HG03103 (cell line): ENCODE results near the gene CLSTN2.

Experiments
- ATAC-seq: cut with Tn5 transposase; IDR thresholded peaks from one replicate; pipeline ENCODE4 v1.9.1; 2021; ENCODE audit warnings: low read depth; ENCODE audit not compliant: unreplicated experiment

The CLSTN2 gene

GRCh38 chr3:139935016-139935865, at the start of gene CLSTN2:
TSS of gene CLSTN2 (plus strand) at chr3:139935185.
- peak; percentile 52 for ATAC-seq

- ATAC-seq, result no peak
Measured at GRCh38 chr3:139887431-139887830, 47.6 kb upstream of the CLSTN2 start.

- ATAC-seq, result no peak
Measured at GRCh38 chr3:139888561-139889140, 46.3 kb upstream of the CLSTN2 start.

GRCh38 chr3:139893267-139893962, 41.6 kb upstream of the CLSTN2 start:
- ATAC-seq, result no peak

- ATAC-seq, result no peak
Measured at GRCh38 chr3:139893963-139894642, 40.9 kb upstream of the CLSTN2 start.

- ATAC-seq, result no peak
Measured at GRCh38 chr3:139894643-139894989, 40.4 kb upstream of the CLSTN2 start.

- no peak for ATAC-seq
Measured at GRCh38 chr3:139897759-139898158, 37.2 kb upstream of the CLSTN2 start.

GRCh38 chr3:139906418-139906817, 28.6 kb upstream of the CLSTN2 start:
- no peak for ATAC-seq

GRCh38 chr3:139909811-139910210, 25.2 kb upstream of the CLSTN2 start:
- no peak for ATAC-seq

GRCh38 chr3:139916271-139916670, 18.7 kb upstream of the CLSTN2 start:
- no peak for ATAC-seq

- no peak for ATAC-seq
Measured at GRCh38 chr3:139917226-139917785, 17.7 kb upstream of the CLSTN2 start.

- ATAC-seq, result no peak
Measured at GRCh38 chr3:139928708-139929505, 6.1 kb upstream of the CLSTN2 start.

- no peak for ATAC-seq
Measured at GRCh38 chr3:139930211-139930610, 4.8 kb upstream of the CLSTN2 start.

- no peak for ATAC-seq
Measured at GRCh38 chr3:139933766-139934165, 1.2 kb upstream of the CLSTN2 start.

- ATAC-seq, result peak; percentile 27
Measured at GRCh38 chr3:139934613-139935015, 371 bp upstream of the CLSTN2 start.

GRCh38 chr3:139935866-139936817, 1.2 kb downstream of the CLSTN2 start:
- ATAC-seq, result no peak

- ATAC-seq, result no peak
Measured at GRCh38 chr3:139937674-139938279, 2.8 kb downstream of the CLSTN2 start.

- ATAC-seq, result no peak
Measured at GRCh38 chr3:139939681-139940190, 4.8 kb downstream of the CLSTN2 start.
